Placental pericyte (primary cell): ENCODE data around the gene TCP11. TPM values are rescaled to one million over a fixed set of nuclear protein-coding genes. Genes with fewer than 3 reads are reported as not detected.

Source experiments
- small RNA-seq: library from RNA; depleted of rRNA; stranded (forward); fragments of <200 nt; gene quantifications from one replicate; pipeline ENCODE3, GENCODE V24; 2012; ENCODE audit warnings: low replicate concordance
- total RNA-seq: library from RNA; depleted of rRNA; stranded (reverse); fragments of >200 nt; gene quantifications from 2 replicates; pipeline ENCODE4 v1.2.3, GENCODE V29; 2012

TCP11 gene
- total RNA-seq: 0.66 and 0.72 TPM in 2 replicates

GRCh38 chr6:35141007-35141655, at the start of gene TCP11:
TCP11 (minus strand) TSS chr6:35141339; CDS start chr6:35140870, 469 bp downstream.

Small RNAs within 50 kb of the gene (small RNA-seq; reads per million reads assigned to genes)
- 0.16 reads per million for gene AL138721.1

Other genes with a start within 250 kb of the TCP11 start
- gene SCUBE3, start 72.6 kb upstream of the TCP11 start, total RNA-seq: 0.22 and 9.9 TPM in 2 replicates
- gene ZNF76, start 118.4 kb upstream of the TCP11 start, total RNA-seq: 20.9 and 27.6 TPM in 2 replicates
- 0.22 and 0.57 TPM in 2 replicates for gene DEF6, start 156.5 kb upstream of the TCP11 start, total RNA-seq
- gene PPARD, start 201.2 kb upstream of the TCP11 start, total RNA-seq: 8.3 and 11.6 TPM in 2 replicates